Measurements from ENCODE around the gene ITGAV.

GRCh38 chr2:186699742-186700141 is 109.9 kb downstream of the ITGAV start:
- TF ChIP-seq, protein P1, sequence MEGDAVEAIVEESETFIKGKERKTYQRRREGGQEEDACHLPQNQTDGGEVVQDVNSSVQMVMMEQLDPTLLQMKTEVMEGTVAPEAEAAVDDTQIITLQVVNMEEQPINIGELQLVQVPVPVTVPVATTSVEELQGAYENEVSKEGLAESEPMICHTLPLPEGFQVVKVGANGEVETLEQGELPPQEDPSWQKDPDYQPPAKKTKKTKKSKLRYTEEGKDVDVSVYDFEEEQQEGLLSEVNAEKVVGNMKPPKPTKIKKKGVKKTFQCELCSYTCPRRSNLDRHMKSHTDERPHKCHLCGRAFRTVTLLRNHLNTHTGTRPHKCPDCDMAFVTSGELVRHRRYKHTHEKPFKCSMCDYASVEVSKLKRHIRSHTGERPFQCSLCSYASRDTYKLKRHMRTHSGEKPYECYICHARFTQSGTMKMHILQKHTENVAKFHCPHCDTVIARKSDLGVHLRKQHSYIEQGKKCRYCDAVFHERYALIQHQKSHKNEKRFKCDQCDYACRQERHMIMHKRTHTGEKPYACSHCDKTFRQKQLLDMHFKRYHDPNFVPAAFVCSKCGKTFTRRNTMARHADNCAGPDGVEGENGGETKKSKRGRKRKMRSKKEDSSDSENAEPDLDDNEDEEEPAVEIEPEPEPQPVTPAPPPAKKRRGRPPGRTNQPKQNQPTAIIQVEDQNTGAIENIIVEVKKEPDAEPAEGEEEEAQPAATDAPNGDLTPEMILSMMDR (conservative IDR thresholded peaks at IDR 0.05 in 1 of 2, IDR thresholded peaks at IDR 0.05 in 1 of 2; ENCODE audit: low read depth in 1 of 2, low read length in 2 of 2): no peak
- TF ChIP-seq EZH2 (IDR thresholded peaks at IDR 0.05; ENCODE audit: low read length, missing control alignments): no peak
